Neuronal stem cell (in vitro differentiated cells): ENCODE measurements around the gene SCART1.

Experiments
- DNase-seq: peaks from one replicate; pipeline ENCODE4 v3.0.0-alpha.2; 2013; ENCODE audit warnings: low spot score
- H2AFZ ChIP-seq: one replicate; pipeline ENCODE4 v1.6.1; 2013; ENCODE audit warnings: mild to moderate bottlenecking, low read length, inconsistent platforms
- H2AK5ac ChIP-seq: 2 replicates; pipeline ENCODE4 v1.6.1; 2013; ENCODE audit warnings: low read depth, mild to moderate bottlenecking, inconsistent platforms, low read length, moderate library complexity, mixed read lengths
- H2BK120ac ChIP-seq: 2 replicates; pipeline ENCODE4 v1.6.1; 2013; ENCODE audit warnings: low read depth, mild to moderate bottlenecking, inconsistent platforms, low read length, moderate library complexity, mixed read lengths
- H2BK12ac ChIP-seq: one replicate; pipeline ENCODE4 v1.6.1; 2013; ENCODE audit warnings: low read length, inconsistent platforms
- H2BK15ac ChIP-seq: 2 replicates; pipeline ENCODE4 v1.6.1; 2013; ENCODE audit warnings: mild to moderate bottlenecking, low read length, inconsistent platforms, mixed read lengths
- H2BK5ac ChIP-seq: one replicate; pipeline ENCODE4 v1.6.1; 2013; ENCODE audit warnings: inconsistent platforms, mild to moderate bottlenecking, low read length, moderate library complexity
- H3K14ac ChIP-seq: one replicate; pipeline ENCODE4 v1.6.1; 2013; ENCODE audit warnings: low read length, inconsistent platforms
- H3K18ac ChIP-seq: 2 replicates; pipeline ENCODE4 v1.6.1; 2013; ENCODE audit warnings: low read length, inconsistent platforms
- H3K23ac ChIP-seq: 2 replicates; pipeline ENCODE4 v1.6.1; 2013; ENCODE audit warnings: low read depth, mild to moderate bottlenecking, mixed read lengths, low read length, inconsistent platforms; ENCODE audit not compliant: poor library complexity
- H3K27ac ChIP-seq: replicated peaks from 3 replicates; pipeline ENCODE4 v1.5.1; 2013; ENCODE audit warnings: low read length, inconsistent platforms
- H3K27me3 ChIP-seq, 3 experiments: 2 replicates each; pipeline ENCODE4 v1.6.1; 2013; ENCODE audit warnings: low read length in 3 of 3, mild to moderate bottlenecking in 2 of 3, inconsistent platforms in 1 of 3, low read depth in 1 of 3, mixed read lengths in 1 of 3, moderate library complexity in 1 of 3; ENCODE audit not compliant: control insufficient read depth in 3 of 3, insufficient read depth in 3 of 3
- H3K36me3 ChIP-seq, 2 donors: replicated peaks in 1 of 2; 2 replicates each; pipeline ENCODE4 v1.6.1; 2013; ENCODE audit warnings: low read length in 2 of 2; ENCODE audit not compliant: control insufficient read depth in 2 of 2, insufficient read depth in 2 of 2
- H3K4ac ChIP-seq: 2 replicates; pipeline ENCODE4 v1.6.1; 2013; ENCODE audit warnings: inconsistent platforms, mild to moderate bottlenecking, low read length, moderate library complexity
- H3K4me1 ChIP-seq, 2 donors: 1 replicate in 1 of 2; 2 replicates in 1 of 2; pipeline ENCODE4 v1.6.1; 2013; ENCODE audit warnings: low read length in 2 of 2, low read depth in 1 of 2; ENCODE audit not compliant: control insufficient read depth in 2 of 2, insufficient read depth in 1 of 2
- H3K4me2 ChIP-seq: one replicate; pipeline ENCODE4 v1.6.1; 2013; ENCODE audit warnings: mild to moderate bottlenecking, low read length, inconsistent platforms; ENCODE audit not compliant: insufficient read depth, poor library complexity, severe bottlenecking
- H3K4me3 ChIP-seq, 2 donors: 2 replicates each; pipeline ENCODE4 v1.5.1; 2013; ENCODE audit warnings: low read length in 2 of 2, mild to moderate bottlenecking in 2 of 2, inconsistent platforms in 1 of 2, moderate library complexity in 1 of 2
- H3K79me1 ChIP-seq: one replicate; pipeline ENCODE4 v1.6.1; 2013; ENCODE audit warnings: low read depth, mild to moderate bottlenecking, inconsistent platforms, low read length, moderate library complexity
- H3K9ac ChIP-seq: one replicate; pipeline ENCODE4 v1.6.1; 2013; ENCODE audit warnings: mild to moderate bottlenecking, low read depth, low read length, inconsistent platforms; ENCODE audit not compliant: poor library complexity
- H3K9me3 ChIP-seq, 2 donors: replicated peaks in 1 of 2; 2 replicates each; pipeline versions ENCODE3 to v1.6.1; 2013; ENCODE audit warnings: low read length in 2 of 2, mild to moderate bottlenecking in 2 of 2, inconsistent platforms in 1 of 2, low read depth in 1 of 2, mixed read lengths in 1 of 2, moderate library complexity in 1 of 2; ENCODE audit not compliant: control insufficient read depth in 2 of 2, insufficient read depth in 1 of 2
- H4K8ac ChIP-seq: one replicate; pipeline ENCODE4 v1.6.1; 2013; ENCODE audit warnings: low read depth, mild to moderate bottlenecking, inconsistent platforms, low read length, moderate library complexity
- H4K91ac ChIP-seq: one replicate; pipeline ENCODE4 v1.6.1; 2013; ENCODE audit warnings: low read length, low read depth, mild to moderate bottlenecking, inconsistent platforms; ENCODE audit not compliant: poor library complexity
- WGBS, 2 donors: extraction: QIAGEN DNeasy Blood & Tissue Kit; methylation state at CpG; one replicate each; pipeline ENCODE4 v1.1.7; 2013; ENCODE audit warnings: missing lambda C conversion rate in 2 of 2, mixed read lengths in 1 of 2; ENCODE audit not compliant: insufficient read length in 2 of 2, insufficient replicate concordance in 1 of 2; ENCODE audit errors: extremely low coverage in 2 of 2; 5-methylcytosine and 5-hydroxymethylcytosine counted together

SCART1 gene

DNA sequence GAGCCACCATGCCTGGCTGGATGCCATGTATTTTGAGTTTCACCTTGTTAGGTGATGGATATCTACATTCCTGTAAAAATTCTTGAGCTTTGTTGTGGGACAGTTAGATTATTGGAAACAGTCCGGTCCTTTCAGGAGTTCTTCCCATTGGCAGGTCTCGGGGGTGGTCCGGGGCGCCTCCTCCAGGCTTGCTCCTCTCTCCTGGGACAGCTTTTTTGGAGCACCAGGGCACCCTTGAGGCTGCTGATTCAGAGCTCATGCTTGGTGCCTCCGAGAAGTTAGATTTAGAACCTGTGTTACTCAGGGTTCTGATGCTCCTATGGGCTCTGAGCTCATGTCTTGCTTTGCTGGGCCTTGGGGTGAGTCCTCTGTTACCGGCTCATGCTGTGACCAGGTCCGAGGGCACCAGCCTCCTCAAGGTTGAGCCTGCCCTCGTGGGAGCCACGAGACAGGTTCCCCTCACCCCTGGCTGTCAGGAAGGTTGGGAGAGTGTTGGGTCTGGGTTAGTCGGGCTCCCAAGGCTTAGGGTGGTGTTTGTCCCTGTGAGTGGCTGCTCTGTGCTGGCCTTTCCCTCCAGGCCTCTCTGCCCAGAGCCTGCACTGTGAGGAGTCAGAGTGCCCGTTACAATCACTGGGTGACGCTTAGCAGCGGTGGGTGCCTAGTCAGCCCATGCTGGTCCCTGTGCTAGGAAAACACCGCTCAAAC lies 35.3 kb upstream of the SCART1 start:
- H3K4me3 ChIP-seq = no peak overlapping the region
- H2BK12ac ChIP-seq = no peak overlapping the region
- H3K79me1 ChIP-seq = peaks cover 2% of the 10 kb centered on the region
- H2BK15ac ChIP-seq = no peak overlapping the region
- no peak overlapping the region for H4K91ac ChIP-seq
- no peak overlapping the region for H3K18ac ChIP-seq
- H3K4ac ChIP-seq = no peak overlapping the region
- no peak overlapping the region for H2BK120ac ChIP-seq
- no peak overlapping the region for H4K8ac ChIP-seq
- H2BK5ac ChIP-seq = no peak overlapping the region
- H3K9ac ChIP-seq = no peak overlapping the region
- H3K36me3 ChIP-seq = peaks cover 22 to 52% of the 10 kb centered on the region in 2 donors
- H3K23ac ChIP-seq = no peak overlapping the region
- H3K14ac ChIP-seq = peak overlapping the region; percentile 14
- no peaks in the 10 kb centered on the region for H3K4me1 ChIP-seq
- no CpG with 5 or more reads among the region's 14 CpGs for WGBS, 2 donors
- H3K9me3 ChIP-seq = peaks cover 4 to 10% of the 10 kb centered on the region in 2 donors
- no peak overlapping the region for H2AK5ac ChIP-seq
- no peak overlapping the region for H2AFZ ChIP-seq
- DNase-seq = no peak
- no peak overlapping the region for H3K27ac ChIP-seq
- H3K27me3 ChIP-seq = peaks cover 0 to 6% (median 0%) of the 10 kb centered on the region in 3 experiments
- H3K4me2 ChIP-seq = no peak overlapping the region

DNA sequence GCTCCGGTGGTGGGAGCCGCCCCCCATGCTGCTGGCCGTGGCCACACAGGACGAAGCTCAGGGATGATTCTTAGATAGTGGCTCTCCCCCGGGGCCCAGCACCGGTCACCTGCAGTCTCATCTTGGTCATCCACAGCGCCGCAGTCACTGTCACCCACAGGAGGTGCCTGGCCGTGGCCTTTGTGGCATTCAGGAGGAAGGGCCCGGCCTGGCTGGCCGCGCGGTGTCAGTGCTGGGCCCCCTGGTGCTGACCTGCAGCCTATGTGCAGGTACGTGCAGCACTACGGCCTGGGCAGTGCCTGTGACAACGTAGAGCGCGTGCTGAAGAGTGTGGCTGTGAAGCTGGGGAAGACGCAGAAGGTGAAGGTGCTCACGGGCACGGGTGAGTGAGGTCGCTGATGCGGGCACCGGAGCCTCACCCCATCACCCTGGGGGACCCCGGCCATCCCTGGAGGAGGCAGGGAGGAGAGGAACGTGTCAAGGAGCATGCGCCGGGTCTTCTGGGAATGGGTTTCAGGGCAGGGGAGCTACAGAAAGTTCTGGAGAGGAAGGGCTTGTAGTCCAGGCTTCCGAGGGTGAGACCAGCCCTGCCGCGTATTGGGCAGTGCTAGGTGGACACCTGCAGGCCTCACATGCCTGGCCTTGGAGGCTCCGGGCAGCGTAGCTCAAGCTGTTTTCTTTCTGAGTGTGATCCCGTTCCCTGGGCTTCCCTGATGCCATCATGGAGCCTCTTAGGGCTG lies 34.4 kb upstream of the SCART1 start:
- Histone ChIP-seq H2AK5ac (no peak overlapping the region), H2BK5ac (no peak overlapping the region), H3K9ac (peak overlapping the region; percentile 10), H3K4ac (no peak overlapping the region), H3K23ac (peak overlapping the region; percentile 90), H3K4me1 (no peaks in the 10 kb centered on the region), H3K79me1 (peaks cover 2% of the 10 kb centered on the region), H3K36me3 (peaks cover 22 to 48% of the 10 kb centered on the region in 2 donors), H3K9me3 (peaks cover 4 to 10% of the 10 kb centered on the region in 2 donors), H3K27ac (no peak overlapping the region), H3K4me3 (no peak overlapping the region), H4K91ac (no peak overlapping the region), H2BK12ac (no peak overlapping the region), H2BK120ac (no peak overlapping the region), H3K14ac (peak overlapping the region; percentile 75), H3K27me3 (peaks cover 0 to 6% (median 0%) of the 10 kb centered on the region in 3 experiments), H2AFZ (no peak overlapping the region), H3K4me2 (no peak overlapping the region), H4K8ac (no peak overlapping the region), H2BK15ac (no peak overlapping the region), H3K18ac (peak overlapping the region; percentile 54)
- no CpG with 5 or more reads among the region's 34 CpGs for WGBS, 2 donors
- no peak for DNase-seq

DNA sequence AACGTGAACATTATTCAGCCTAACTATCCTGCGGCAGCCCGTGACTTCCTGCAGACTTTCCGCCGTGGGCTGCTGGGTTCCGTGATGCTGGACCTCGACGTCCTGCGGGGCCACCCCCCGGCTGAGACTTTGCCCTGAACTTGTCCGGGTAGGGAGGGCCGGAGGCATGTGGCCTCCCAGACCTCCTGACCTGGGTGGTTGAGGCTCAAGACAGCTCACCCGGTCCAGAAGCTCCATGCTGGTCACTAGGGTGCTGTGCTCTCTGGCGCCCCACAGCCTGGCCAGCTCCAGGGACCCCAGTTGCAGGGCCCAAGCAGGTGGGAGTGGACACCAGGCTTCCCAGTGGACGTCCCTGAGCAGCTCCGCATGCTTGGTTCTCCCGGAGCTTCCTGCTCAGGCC lies 33.7 kb upstream of the SCART1 start:
- H4K91ac ChIP-seq = no peak overlapping the region
- H3K9ac ChIP-seq = no peak overlapping the region
- no peak overlapping the region for H3K14ac ChIP-seq
- no peak overlapping the region for H3K4me2 ChIP-seq
- H2AK5ac ChIP-seq = no peak overlapping the region
- peaks cover 0 to 6% (median 0%) of the 10 kb centered on the region in 3 experiments for H3K27me3 ChIP-seq
- peaks cover 4 to 10% of the 10 kb centered on the region in 2 donors for H3K9me3 ChIP-seq
- no peak overlapping the region for H2BK120ac ChIP-seq
- no peak overlapping the region for H3K23ac ChIP-seq
- H3K79me1 ChIP-seq = peaks cover 2% of the 10 kb centered on the region
- peaks cover 22 to 47% of the 10 kb centered on the region in 2 donors for H3K36me3 ChIP-seq
- no peak overlapping the region for H2BK5ac ChIP-seq
- H2BK12ac ChIP-seq = no peak overlapping the region
- no peak for DNase-seq
- no peak overlapping the region for H3K27ac ChIP-seq
- H3K18ac ChIP-seq = no peak overlapping the region
- H3K4me3 ChIP-seq = peak overlapping the region in 1 of 2 donors; percentile 27
- H3K4me1 ChIP-seq = no peaks in the 10 kb centered on the region
- H2AFZ ChIP-seq = no peak overlapping the region
- no peak overlapping the region for H2BK15ac ChIP-seq
- H3K4ac ChIP-seq = no peak overlapping the region
- no CpG with 5 or more reads among the region's 17 CpGs for WGBS, 2 donors
- no peak overlapping the region for H4K8ac ChIP-seq

DNA sequence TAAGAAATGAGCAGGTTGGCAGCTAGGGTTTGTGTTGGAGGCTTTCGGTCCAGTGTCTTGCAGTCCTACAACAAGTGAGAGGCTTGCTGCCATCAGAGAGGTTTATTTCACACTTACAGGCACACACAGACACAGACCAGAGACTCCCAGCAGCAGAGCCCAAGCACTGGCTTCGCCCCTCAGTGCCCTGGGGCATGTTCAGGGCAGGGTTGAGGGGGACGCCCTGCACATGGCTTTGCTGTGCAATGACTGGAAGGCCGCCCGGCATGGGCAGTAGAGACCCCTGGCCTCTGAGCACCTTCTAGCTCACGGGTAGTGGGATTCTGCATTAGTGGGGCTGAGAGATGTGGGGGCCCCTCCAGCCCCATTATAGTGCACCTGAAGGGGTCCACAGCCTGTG lies 33.2 kb upstream of the SCART1 start:
- H2BK5ac ChIP-seq = no peak overlapping the region
- H2AFZ ChIP-seq = no peak overlapping the region
- H4K91ac ChIP-seq = no peak overlapping the region
- H3K9me3 ChIP-seq = peaks cover 2 to 5% of the 10 kb centered on the region in 2 donors
- H2AK5ac ChIP-seq = no peak overlapping the region
- peaks cover 16 to 41% of the 10 kb centered on the region in 2 donors for H3K36me3 ChIP-seq
- H3K79me1 ChIP-seq = peaks cover 2% of the 10 kb centered on the region
- no peak overlapping the region for H2BK120ac ChIP-seq
- peaks cover 0 to 6% (median 0%) of the 10 kb centered on the region in 3 experiments for H3K27me3 ChIP-seq
- H3K4me1 ChIP-seq = no peaks in the 10 kb centered on the region
- no peak overlapping the region for H3K14ac ChIP-seq
- H3K4me3 ChIP-seq = no peak overlapping the region
- DNase-seq = no peak
- no peak overlapping the region for H4K8ac ChIP-seq
- no peak overlapping the region for H3K4ac ChIP-seq
- no peak overlapping the region for H3K9ac ChIP-seq
- no peak overlapping the region for H3K18ac ChIP-seq
- no peak overlapping the region for H3K23ac ChIP-seq
- no CpG with 5 or more reads among the region's 6 CpGs for WGBS, 2 donors
- no peak overlapping the region for H2BK12ac ChIP-seq
- H3K27ac ChIP-seq = no peak overlapping the region
- H3K4me2 ChIP-seq = no peak overlapping the region
- H2BK15ac ChIP-seq = no peak overlapping the region
